GM18505 (cell line): ENCODE measurements around the gene NLGN3.

Experiments
- ATAC-seq: cut with Tn5 transposase; IDR thresholded peaks from one replicate; pipeline ENCODE4 v1.9.1; 2021; ENCODE audit not compliant: unreplicated experiment
- POLR2A ChIP-seq: IDR thresholded peaks from 4 replicates; pipeline ENCODE4 v1.6.1; 2011; ENCODE audit warnings: borderline replicate concordance; ENCODE audit not compliant: insufficient read depth, insufficient read length; ENCODE audit errors: extremely low read depth

Gene NLGN3

DNA sequence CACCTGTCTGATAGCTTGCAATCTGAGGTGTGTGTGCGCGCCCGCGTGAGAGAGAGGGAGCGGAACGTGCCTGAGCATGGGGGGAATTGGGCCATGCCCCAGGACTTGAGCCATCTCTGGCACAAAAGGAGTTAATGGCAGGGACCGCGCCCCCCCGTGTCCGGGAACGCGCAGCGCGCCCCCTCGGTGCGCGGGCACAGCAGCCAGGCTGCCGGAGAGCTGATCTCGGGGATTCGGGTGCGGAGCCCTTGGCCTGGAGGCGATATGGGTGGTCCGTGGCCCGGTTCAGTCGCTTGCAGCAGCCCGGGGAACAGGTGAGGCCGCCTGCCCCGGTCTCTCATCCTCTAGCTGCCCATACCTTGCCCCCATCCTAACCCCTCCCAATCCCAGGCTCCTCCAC lies at the start of gene NLGN3:
Gene NLGN3 (plus strand): TSS at position 191 of the 400 bp plus-strand sequence. CDS start 2,909 bp downstream, outside the sequence.
- TF ChIP-seq POLR2A: no peak
- no peak for ATAC-seq

DNA sequence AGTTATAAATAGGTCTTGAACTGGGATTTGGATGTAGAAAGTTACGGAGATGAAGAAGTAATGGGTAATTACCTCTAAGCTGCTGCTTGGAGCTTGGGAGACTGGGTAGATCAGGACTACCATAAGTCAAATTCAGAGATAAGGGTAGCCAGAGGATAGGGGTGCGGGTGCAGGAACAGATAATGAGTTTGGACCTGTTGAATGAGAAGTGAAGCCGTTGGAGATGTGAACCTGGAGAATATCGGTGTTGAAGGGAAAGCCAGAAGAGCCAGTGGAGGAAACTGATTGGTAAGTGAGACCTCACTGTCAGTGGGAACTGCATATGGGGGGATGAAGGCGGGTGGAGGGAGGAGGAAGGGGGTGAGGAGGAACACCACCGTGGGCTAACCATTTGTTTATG lies 49.6 kb upstream of the NLGN3 start:
- no peak for TF ChIP-seq POLR2A
- ATAC-seq: no peak

DNA sequence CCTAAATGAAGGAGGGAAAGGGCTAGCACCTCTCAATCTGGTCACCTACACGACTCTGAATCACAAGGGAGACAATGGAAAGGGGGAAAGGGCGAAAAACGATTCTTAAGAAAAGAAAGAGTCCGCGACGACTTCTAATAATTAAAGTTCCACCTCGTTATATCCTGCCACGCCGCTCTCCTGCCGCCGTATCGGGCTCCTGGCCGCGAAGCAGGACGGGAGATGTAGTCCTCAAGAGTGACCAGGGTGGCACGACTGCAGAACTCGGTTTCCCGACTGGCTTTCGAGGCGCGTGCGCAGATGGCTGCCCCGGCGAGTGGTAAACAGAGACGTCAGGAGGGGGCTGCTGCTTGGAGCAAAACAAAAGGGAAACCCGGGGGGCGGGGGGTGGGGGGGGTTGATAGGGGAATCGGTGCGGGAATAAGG lies 49.1 kb upstream of the NLGN3 start, which contains the start of gene FOXO4:
Gene FOXO4 (plus strand): TSS at position 297 of the 426 bp plus-strand sequence. CDS start 678 bp downstream, outside the sequence.
- peak; percentile 83 for ATAC-seq
- TF ChIP-seq POLR2A: peak; percentile 53

DNA sequence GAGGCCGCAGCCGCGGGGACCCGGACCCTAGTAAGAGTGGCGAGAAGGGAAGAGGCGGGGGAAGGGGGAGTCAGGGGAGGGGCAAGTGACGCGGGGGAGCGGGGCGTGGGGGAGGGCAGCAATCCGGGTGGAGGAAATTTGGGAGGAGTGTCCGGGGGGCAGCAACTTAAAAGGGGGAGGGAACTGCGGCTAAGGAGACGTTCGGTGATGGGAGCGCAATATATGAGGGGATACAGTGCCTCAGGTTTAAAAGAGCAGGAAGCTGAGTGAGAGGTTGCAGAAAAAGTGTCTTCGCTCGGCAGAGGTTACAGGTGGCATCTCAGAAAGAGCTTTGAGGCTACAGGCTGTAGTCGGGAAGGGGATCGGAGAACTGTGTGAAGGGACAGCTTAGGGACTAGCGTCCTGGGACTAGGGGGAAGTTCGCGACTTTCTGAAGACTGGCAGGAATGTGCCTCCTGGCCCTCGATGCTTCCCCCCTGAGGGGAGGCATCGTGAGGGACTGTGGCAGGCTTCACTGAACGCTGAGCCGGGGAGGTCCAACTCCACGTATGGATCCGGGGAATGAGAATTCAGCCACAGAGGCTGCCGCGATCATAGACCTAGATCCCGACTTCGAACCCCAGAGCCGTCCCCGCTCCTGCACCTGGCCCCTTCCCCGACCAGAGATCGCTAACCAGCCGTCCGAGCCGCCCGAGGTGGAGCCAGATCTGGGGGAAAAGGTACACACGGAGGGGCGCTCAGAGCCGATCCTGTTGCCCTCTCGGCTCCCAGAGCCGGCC lies 48.5 kb upstream of the NLGN3 start:
- no peak for TF ChIP-seq POLR2A
- peak; percentile 18 for ATAC-seq

DNA sequence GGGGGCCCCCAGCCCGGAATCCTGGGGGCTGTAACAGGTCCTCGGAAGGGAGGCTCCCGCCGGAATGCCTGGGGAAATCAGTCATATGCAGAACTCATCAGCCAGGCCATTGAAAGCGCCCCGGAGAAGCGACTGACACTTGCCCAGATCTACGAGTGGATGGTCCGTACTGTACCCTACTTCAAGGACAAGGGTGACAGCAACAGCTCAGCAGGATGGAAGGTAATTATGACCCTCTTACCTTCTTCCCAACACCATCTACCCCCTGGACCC lies 47.9 kb upstream of the NLGN3 start:
- no peak for TF ChIP-seq POLR2A
- no peak for ATAC-seq

DNA sequence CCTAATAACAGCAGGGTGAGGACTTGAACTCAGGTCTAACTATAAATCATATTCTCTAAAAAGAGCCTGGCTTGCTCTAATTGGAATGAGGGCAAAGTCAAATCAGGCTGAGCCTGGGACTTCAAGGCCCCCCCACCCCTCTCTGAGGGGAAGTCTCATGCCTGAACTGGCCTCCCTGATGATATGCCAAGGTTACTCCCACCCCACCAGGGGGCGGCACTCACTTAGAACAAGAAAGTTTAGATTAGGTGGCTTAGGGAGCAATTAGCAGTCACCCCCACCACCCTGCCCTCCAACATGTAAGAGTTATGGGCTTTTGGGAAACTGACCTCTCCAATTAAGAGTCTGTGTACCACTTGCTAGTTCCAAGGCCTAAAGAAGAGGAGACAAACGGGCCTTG lies 46.3 kb upstream of the NLGN3 start:
- no peak for TF ChIP-seq POLR2A
- ATAC-seq: no peak

DNA sequence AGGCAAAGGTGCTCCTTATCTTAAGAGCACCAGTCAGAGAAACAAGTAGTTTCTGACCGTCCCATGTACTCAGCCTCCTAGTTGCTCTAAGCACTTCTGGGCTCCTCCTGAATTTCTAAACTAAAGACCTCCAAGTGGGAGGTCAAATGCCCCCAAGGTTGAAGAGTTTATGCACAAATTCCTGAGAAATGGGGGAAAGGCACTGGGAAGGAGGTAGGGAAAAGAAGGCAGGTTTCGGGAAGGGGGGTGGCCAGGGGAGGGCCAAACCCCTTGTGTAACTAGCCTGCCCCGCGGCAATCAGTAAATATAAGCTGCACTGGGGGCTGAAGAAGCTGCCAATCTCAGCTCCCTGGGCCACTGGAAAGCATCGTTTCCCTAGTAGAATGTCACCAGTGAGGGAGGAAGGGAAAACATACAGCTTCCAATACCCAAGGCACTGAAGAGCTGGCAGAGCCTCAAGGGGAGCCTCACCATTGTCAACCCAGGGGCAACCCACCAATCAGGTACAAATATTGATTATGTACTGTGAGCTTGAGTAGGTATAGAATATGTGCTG lies 45.6 kb upstream of the NLGN3 start:
- no peak for TF ChIP-seq POLR2A
- no peak for ATAC-seq

DNA sequence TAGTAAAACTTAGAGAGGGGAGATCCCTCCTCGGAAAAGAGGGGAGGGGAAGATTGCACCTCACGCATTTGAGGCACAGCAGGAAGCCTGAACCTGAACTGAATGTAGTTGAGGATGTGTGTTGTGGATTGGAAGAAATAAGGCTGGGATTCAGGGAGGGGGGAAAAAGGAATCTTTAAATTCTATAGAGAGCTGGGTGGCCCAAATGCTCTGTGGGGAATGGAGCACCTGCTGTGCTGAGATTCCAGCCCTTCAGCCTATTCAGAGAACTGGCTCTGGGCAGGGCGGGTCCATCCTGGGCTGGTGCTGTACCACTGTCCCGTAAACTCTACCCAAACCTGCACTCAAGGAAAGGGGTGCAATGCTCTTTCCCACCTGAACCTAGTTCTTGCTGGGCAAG lies 44.9 kb upstream of the NLGN3 start:
- no peak for ATAC-seq
- no peak for TF ChIP-seq POLR2A

DNA sequence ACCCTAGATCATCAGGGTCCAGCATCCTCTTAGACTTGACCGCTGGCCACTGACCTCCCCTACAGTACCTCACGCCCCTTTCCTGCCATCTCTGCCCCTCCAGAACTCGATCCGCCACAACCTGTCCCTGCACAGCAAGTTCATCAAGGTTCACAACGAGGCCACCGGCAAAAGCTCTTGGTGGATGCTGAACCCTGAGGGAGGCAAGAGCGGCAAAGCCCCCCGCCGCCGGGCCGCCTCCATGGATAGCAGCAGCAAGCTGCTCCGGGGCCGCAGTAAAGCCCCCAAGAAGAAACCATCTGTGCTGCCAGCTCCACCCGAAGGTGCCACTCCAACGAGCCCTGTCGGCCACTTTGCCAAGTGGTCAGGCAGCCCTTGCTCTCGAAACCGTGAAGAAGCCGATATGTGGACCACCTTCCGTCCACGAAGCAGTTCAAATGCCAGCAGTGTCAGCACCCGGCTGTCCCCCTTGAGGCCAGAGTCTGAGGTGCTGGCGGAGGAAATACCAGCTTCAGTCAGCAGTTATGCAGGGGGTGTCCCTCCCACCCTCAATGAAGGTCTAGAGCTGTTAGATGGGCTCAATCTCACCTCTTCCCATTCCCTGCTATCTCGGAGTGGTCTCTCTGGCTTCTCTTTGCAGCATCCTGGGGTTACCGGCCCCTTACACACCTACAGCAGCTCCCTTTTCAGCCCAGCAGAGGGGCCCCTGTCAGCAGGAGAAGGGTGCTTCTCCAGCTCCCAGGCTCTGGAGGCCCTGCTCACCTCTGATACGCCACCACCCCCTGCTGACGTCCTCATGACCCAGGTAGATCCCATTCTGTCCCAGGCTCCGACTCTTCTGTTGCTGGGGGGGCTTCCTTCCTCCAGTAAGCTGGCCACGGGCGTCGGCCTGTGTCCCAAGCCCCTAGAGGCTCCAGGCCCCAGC lies 43.8 kb upstream of the NLGN3 start:
- ATAC-seq: no peak

DNA sequence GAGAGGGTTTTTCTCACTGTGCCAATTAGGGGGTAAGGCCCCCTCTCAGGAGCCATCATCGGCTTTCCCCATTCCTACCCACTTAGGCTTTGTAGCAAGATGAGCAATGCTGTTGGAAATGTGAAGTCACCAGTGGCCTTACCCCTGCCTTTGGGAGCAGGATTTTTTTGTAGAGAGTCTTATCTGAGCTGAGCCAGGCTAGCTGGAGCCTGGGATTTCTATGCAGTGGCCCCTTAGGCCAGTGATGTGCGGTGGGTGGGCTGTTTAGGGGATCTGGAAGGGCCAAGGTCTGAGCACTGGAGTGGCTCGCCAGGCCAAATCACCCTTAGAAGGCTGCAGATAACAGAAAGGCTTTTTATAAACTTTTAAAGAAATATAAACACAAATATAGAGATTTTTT lies 42.3 kb upstream of the NLGN3 start:
- ATAC-seq: no peak
- TF ChIP-seq POLR2A: no peak

More for the DNA sequence above, 43.8 kb upstream of the NLGN3 start:
- TF ChIP-seq POLR2A: no peak

DNA sequence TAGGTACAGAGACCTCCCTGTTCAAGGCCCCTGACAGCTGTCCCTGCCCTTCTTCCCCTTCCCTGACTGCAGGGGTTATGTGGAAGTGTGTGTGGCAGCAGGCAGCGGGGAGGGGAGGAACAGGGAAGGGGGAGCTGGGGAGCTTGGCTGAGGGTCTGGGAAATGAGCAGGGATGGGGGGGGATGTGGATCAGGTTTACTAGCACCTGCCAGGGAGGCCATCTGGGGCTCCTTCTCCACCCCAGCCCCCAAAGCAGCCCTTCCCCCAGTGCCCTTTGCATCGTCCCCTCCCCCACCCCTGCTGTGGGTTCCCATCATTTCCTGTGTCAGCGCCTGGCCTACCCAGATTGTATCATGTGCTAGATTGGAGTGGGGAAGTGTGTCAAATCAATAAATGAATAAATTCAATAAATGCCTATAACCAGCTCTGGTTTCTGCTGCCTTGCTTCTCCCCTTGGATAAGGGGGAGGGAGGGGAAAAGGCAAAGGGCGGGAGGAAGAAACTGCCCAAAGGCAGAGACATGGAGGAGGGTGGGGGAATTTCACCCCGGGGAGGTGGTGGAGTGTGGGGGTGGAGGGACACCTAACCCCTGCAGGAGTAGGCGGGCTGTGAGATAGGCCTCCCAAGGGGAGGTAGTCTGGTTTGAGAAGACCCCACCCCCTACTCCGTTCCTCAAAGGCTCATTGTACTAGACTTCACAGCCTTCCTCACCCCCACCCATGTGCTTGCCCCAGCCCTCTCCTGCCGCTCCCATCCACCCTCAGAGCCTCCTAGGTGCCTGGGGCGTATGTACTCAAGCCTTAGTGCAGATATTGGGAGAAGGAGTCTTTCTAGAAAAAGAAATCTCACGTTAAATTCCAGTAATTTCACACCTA lies 41.3 kb upstream of the NLGN3 start:
- TF ChIP-seq POLR2A: peak; percentile 35
- no peak for ATAC-seq

DNA sequence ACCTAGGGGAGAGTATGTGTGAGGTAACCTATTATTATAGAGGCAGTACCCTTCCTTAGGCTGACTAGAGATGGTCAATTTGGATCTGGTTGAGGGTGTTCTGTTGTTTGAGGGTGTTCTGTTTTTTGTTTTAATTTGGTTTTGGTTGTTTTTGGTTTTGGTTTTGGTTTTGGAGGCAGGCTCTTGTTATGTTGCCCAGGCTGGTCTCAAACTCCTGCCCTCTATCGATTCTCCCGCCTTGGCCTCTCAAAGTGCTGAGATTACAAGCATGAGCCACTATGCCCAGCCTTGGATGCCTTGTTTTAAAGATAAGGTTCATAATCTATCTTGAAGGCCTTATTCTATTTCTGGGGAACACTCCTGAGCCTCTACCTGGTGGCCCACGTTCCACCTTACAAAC lies 39.0 kb upstream of the NLGN3 start:
- TF ChIP-seq POLR2A: no peak
- ATAC-seq: no peak

DNA sequence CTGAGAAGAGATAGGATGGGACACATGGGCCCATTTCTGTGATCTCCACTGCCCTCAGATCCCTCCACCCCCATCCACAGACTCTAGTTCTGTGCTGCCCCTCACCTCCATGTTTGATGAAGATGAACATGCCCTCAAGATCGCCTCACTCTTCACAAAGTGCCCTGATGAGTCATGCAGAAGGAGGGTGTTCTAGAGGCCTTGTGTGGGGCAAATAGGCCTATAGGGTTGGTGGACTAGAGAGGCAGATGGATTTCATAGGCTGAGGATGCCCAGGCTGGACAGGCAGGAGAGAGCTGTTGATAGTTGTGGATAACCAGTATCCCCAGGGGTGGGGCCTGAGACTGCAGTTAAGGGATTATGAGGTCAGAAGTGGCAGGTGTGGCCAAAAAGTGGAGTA lies 38.2 kb upstream of the NLGN3 start, which contains the start of gene CXorf65:
Gene CXorf65 (minus strand): TSS at position 314 of the 400 bp plus-strand sequence. CDS start 184 bp downstream, at position 130.
- no peak for ATAC-seq
- TF ChIP-seq POLR2A: peak; percentile 34
